Spinal cord (tissue), 10 donors: ENCODE measurements around the gene KLHL36. TPM values are rescaled to one million over a fixed set of nuclear protein-coding genes. Genes with fewer than 3 reads are reported as not detected.
A peak's percentile ranks its signal among the peaks of the same experiment; 100 is the strongest.
"Not testable (repeated sequence)": the region's sequence is repeated elsewhere in the genome, so short reads cannot be mapped to it uniquely, and the experiment has no call there.

Experiments
- DNase-seq, 6 donors: peaks; one replicate each; pipeline versions ENCODE4 v3.0.0 to v3.0.0-alpha.2; 2013 to 2015; ENCODE audit warnings: low spot score in 6 of 6, low read depth in 4 of 6
- H3K27ac ChIP-seq: one replicate; pipeline ENCODE4 v1.5.1; 2013; ENCODE audit warnings: low read depth, low read length, control low read depth
- H3K27me3 ChIP-seq: one replicate; pipeline ENCODE4 v1.6.1; 2013; ENCODE audit warnings: low read length; ENCODE audit not compliant: control insufficient read depth, insufficient read depth
- H3K36me3 ChIP-seq: one replicate; pipeline ENCODE4 v1.6.1; 2013; ENCODE audit warnings: low read length; ENCODE audit not compliant: control insufficient read depth, insufficient read depth
- H3K4me1 ChIP-seq: one replicate; pipeline ENCODE4 v1.6.1; 2013; ENCODE audit warnings: low read length; ENCODE audit not compliant: control insufficient read depth, insufficient read depth
- H3K4me3 ChIP-seq: one replicate; pipeline ENCODE4 v1.5.1; 2013; ENCODE audit warnings: low read depth, low read length, control low read depth
- H3K9me3 ChIP-seq: one replicate; pipeline ENCODE4 v1.6.1; 2013; ENCODE audit warnings: low read length; ENCODE audit not compliant: control insufficient read depth, insufficient read depth
- WGBS: methylation state at CpG from one replicate; pipeline ENCODE4 v1.1.5; 2013; ENCODE audit warnings: missing lambda C conversion rate; ENCODE audit not compliant: insufficient coverage; 5-methylcytosine and 5-hydroxymethylcytosine counted together
- polyA plus RNA-seq, 2 donors: library from polyadenylated mRNA; unstranded; fragments of 120-200 nt; gene quantifications; one replicate each; pipeline ENCODE4 v1.2.1, GENCODE V29; 2013; ENCODE audit not compliant: insufficient read length in 2 of 2
- total RNA-seq, 2 donors: library from RNA; depleted of rRNA in 1 of 2; stranded (reverse); fragments of 120-200 nt in 1 of 2; fragments of >200 nt in 1 of 2; gene quantifications; one replicate each; pipeline versions ENCODE4 v1.2.3 to v1.2.4, GENCODE V29; 2013 to 2014
- donor health status: healthy.

KLHL36 gene
- total and polyA plus RNA-seq, 4 donors = 30.0 to 31.8 (median 30.8) TPM

DNA sequence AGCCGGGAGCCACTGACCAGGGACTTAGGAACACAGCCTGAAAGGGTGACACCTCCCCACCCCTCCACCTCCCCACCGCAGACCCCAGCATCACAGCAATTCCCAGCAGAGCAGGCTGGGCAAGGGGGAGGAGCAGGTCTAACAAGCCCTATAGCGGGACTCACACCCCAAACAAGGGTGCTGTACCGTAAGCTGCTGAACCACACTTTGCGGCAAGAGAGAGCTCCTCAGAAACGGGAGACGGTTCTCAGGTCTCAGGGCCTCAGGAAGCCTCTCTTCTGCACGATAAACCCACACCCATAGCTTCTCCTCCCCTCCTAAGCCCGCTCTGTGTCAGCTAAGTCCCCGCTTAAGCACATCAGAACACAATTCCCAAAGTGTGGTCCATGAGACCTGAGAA lies 18.7 kb upstream of the KLHL36 start:
- 67% methylated on average over 9 of the region's 10 CpGs for WGBS
- no peaks in the 10 kb centered on the region for H3K9me3 ChIP-seq
- H3K36me3 ChIP-seq = no peaks in the 10 kb centered on the region
- peaks cover 7% of the 10 kb centered on the region for H3K4me1 ChIP-seq
- DNase-seq = no peak
- H3K4me3 ChIP-seq = no peak overlapping the region
- H3K27me3 ChIP-seq = no peaks in the 10 kb centered on the region
- H3K27ac ChIP-seq = no peak overlapping the region

DNA sequence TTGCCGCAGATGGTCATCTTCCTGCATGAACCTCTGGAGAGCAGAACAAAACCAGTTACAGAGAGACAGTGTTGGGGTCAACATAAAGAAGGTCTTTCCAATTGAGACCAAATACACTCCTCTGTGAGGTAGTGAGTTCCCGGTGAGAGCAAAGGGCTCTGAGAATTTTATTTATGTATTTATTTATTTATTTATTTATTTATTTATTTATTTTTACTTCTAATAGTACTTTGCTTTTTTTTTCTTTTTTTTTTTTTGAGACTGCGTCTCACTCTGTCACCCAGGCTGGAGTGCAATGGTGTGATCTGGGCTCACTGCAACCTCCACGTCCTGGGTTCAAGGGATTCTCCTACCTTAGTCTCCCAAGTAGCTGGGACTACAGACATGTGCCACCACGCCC lies 18.3 kb upstream of the KLHL36 start:
- Histone ChIP-seq H3K36me3 (no peaks in the 10 kb centered on the region), H3K27ac (no peak overlapping the region), H3K27me3 (no peaks in the 10 kb centered on the region), H3K4me3 (no peak overlapping the region), H3K9me3 (no peaks in the 10 kb centered on the region), H3K4me1 (peaks cover 7% of the 10 kb centered on the region)
- WGBS = 100% methylated on average over 1 of the region's 5 CpGs
- no peak for DNase-seq

DNA sequence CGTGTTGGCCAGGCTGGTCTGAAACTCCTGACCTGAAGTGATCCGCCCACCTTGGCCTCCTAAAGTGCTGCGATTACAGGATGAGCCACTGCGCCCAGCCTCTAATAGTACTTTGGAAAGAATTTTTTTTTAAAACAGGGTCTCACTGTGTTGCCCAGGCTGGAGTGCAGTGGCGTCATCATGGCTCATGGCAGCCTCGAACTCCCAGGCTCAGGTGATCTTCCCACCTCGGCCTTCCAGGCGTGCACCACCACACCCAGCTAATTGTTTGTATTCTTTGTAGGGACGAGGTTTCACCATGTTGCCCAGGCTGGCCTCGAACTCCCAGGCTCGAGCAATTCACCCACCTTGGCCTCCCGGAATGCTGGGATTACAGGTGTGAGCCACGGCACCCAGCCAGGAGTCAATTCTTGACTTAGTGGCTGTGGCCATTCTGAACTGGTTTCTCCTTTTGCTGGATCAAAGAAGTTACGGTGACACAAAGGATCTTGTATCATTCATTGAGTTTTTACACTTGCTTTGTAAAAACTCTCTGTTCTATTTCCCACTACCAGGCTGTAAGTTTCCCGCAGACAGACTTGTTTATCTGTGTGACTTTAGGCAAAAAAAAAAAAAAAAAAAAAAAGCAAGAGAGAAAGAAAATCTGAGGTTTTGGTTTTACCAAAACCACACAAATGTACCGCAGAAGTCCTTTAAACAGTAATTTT lies 17.7 kb upstream of the KLHL36 start:
- no peaks in the 10 kb centered on the region for H3K9me3 ChIP-seq
- 93% methylated on average over 11 of the region's 16 CpGs for WGBS
- no peaks in the 10 kb centered on the region for H3K36me3 ChIP-seq
- H3K27me3 ChIP-seq = no peaks in the 10 kb centered on the region
- no peak overlapping the region for H3K27ac ChIP-seq
- no peak for DNase-seq
- H3K4me3 ChIP-seq = no peak overlapping the region
- H3K4me1 ChIP-seq = peaks cover 7% of the 10 kb centered on the region

DNA sequence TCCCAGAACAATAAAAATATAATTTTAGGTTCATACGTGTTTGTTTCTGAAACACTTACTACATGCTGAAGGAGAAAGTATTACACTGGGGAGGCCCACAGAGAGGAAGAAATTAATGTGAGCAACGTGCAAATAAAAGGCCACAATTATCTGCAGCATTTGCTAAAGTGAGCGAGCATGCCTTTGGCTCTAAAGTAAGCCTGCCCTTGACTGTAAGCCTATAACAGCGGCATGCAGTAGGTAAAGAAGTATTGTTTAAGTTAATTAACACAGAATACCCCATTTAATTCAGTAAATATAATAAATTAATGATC lies 17.2 kb upstream of the KLHL36 start:
- Histone ChIP-seq H3K4me3 (no peak overlapping the region), H3K4me1 (peaks cover 7% of the 10 kb centered on the region), H3K9me3 (no peaks in the 10 kb centered on the region), H3K27ac (no peak overlapping the region), H3K36me3 (no peaks in the 10 kb centered on the region), H3K27me3 (no peaks in the 10 kb centered on the region)
- DNase-seq = no peak
- WGBS = 17% methylated on average over 1 of the region's 4 CpGs

DNA sequence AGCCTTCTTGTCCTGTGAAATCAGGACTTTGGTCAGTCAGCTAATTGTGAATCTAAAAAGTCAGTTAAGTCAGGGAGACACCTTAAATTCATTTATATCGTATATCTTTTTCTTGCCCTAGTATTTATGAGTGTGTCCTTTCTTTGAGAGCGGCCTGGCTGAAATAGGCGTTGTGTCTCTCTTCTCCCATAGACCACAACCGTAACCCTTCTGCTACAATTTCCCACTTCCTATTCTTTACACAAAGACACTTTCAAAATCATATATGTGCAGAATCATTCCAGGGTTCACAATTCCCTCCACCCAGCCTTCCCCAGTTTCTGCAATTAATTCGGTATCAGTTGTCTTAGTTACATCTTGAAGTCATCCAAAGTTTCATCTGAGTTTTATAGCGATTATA lies 16.4 kb upstream of the KLHL36 start:
- DNase-seq = no peak
- Histone ChIP-seq H3K27me3 (no peaks in the 10 kb centered on the region), H3K27ac (no peak overlapping the region), H3K9me3 (no peaks in the 10 kb centered on the region), H3K4me3 (no peak overlapping the region), H3K36me3 (no peaks in the 10 kb centered on the region), H3K4me1 (peaks cover 7% of the 10 kb centered on the region)
- WGBS = 92% methylated on average over 3 of the region's 6 CpGs

DNA sequence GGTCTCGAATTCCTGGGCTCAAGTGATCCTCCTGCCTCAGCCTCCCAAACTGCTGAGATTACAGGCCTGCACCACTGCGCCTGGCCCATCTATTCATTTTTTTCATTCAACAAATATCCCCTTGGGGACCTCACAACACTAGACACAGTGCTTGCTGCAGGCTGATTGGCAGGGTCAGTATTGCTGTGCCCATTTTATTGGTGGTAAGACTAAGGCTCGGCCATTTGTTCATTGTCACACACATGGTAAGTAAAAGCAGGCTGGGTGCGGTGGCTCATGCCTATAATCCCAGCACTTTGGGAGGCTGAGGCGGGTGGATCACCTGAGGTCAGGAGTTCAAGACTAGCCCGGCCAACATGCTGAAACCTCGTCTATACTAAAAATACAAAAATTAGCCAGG lies 15.4 kb upstream of the KLHL36 start:
- H3K4me3 ChIP-seq, H3K36me3 ChIP-seq, DNase-seq, H3K27me3 ChIP-seq, H3K9me3 ChIP-seq, H3K4me1 ChIP-seq, H3K27ac ChIP-seq: not testable (repeated sequence)
- WGBS = over 99% methylated on average over 6 of the region's 7 CpGs

DNA sequence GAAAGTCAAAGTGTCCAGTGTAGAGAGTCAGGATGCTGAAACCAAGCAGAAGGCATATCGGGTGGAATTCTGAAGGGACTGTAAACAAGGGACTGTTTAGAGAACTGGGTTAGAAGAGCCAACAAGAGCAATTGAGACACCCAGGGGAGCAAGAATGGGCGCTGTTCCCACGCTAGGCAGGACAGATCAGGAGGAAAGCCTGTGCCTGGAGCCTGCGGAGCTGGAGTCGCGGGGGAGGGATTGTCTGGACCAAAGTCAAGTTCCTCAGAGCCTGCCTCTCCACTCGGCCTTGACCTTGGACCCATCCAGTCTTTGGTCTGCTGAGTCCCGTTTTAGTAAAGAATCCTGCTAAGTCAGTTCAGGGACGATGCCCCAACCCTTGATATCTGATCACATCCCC lies 14.7 kb upstream of the KLHL36 start:
- Histone ChIP-seq H3K9me3 (no peaks in the 10 kb centered on the region), H3K4me1 (peaks cover 7% of the 10 kb centered on the region), H3K4me3 (no peak overlapping the region), H3K27me3 (no peaks in the 10 kb centered on the region), H3K36me3 (no peaks in the 10 kb centered on the region), H3K27ac (no peak overlapping the region)
- 38% methylated on average over 9 of the region's 9 CpGs for WGBS
- peak in 2 of 6 donors; percentile 58 to 68 for DNase-seq

DNA sequence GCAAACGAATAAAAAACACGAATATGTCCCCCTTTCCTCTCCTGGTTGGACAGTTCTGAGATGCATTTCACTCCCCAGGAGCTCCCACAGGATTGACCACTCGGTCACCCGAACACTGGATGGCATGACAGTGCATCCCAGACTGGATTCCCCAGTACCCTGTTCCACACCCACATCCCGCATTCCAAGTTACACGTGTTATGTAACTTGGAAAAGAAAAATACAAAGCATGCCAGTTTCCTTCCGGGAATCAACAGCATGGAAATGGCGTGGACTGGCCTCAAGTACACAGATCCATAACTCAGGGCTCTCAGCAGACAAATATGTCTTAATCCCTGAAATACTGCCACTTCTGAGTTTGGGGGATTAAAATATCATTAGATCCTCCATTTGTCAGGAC lies 12.6 kb upstream of the KLHL36 start:
- Histone ChIP-seq H3K36me3 (no peaks in the 10 kb centered on the region), H3K4me3 (no peak overlapping the region), H3K27ac (no peak overlapping the region), H3K9me3 (no peaks in the 10 kb centered on the region), H3K4me1 (peaks cover 7% of the 10 kb centered on the region), H3K27me3 (no peaks in the 10 kb centered on the region)
- 89% methylated on average over 6 of the region's 8 CpGs for WGBS
- DNase-seq = no peak

DNA sequence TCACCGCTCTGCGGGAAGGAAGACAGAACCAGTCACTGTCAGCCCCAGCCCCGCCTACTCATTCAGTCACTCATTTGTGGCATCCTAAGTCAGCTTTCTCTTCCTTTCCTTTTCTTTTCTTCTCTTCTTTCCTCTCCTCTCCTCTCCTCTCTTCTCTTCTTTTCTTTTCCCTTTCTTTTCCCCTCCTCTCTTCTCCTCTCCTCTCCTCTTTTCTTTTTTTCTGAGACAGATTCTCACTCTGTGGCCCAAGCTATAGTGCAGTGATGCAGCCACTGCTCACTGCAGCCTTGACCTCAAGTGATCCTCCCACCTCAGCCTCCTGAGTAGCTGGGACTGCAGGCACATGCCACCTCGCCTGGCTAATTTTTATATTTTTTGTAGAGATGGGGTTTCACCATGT lies 10.6 kb upstream of the KLHL36 start:
- H3K27me3 ChIP-seq = no peaks in the 10 kb centered on the region
- no peak for DNase-seq
- H3K36me3 ChIP-seq = no peaks in the 10 kb centered on the region
- no peak overlapping the region for H3K4me3 ChIP-seq
- 60% methylated on average over 3 of the region's 4 CpGs for WGBS
- no peak overlapping the region for H3K27ac ChIP-seq
- H3K9me3 ChIP-seq = no peaks in the 10 kb centered on the region
- H3K4me1 ChIP-seq = peaks cover 14% of the 10 kb centered on the region

DNA sequence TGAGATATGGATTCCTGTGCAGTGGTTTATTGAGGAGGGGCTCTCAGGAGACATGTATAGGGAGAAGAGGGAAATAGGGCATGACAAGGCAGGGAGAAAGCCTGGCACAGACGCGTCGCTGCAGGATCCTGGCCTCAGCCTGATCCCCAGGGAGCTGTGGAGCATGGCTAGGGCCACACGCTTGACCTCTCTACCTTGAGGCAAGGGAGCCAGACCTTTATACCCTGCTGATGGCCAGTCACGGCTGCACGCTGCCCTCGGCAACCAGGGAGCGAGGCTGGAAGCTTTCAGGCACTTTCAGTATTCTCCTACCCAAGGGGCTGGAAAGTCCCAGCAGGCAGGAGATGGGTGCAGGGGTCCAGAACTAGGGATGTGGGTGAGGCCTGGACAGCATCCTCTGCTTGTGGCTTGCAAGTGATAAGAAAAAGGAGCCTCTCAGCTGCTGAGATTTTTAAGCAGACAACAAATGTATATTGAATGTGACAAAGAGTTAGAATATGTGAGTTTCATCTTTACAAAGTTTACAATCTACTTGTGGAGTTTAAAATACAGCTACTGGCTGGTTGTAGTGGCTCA lies 10.0 kb upstream of the KLHL36 start:
- no peaks in the 10 kb centered on the region for H3K27me3 ChIP-seq
- no peak overlapping the region for H3K27ac ChIP-seq
- H3K4me1 ChIP-seq = peaks cover 20% of the 10 kb centered on the region
- H3K36me3 ChIP-seq = no peaks in the 10 kb centered on the region
- DNase-seq = no peak
- no peaks in the 10 kb centered on the region for H3K9me3 ChIP-seq
- 85% methylated on average over 4 of the region's 8 CpGs for WGBS
- no peak overlapping the region for H3K4me3 ChIP-seq
